HS-5 (cell line): ENCODE measurements around the gene TMC5.
A peak's percentile ranks its signal among the peaks of the same experiment; 100 is the strongest.
"Not testable (repeated sequence)": the region's sequence is repeated elsewhere in the genome, so short reads cannot be mapped to it uniquely, and the experiment has no call there.

Experiments used
- DNase-seq: peaks from one replicate; pipeline ENCODE4 v3.0.0-alpha.2; 2012; ENCODE audit warnings: low read depth

TMC5 gene

DNA sequence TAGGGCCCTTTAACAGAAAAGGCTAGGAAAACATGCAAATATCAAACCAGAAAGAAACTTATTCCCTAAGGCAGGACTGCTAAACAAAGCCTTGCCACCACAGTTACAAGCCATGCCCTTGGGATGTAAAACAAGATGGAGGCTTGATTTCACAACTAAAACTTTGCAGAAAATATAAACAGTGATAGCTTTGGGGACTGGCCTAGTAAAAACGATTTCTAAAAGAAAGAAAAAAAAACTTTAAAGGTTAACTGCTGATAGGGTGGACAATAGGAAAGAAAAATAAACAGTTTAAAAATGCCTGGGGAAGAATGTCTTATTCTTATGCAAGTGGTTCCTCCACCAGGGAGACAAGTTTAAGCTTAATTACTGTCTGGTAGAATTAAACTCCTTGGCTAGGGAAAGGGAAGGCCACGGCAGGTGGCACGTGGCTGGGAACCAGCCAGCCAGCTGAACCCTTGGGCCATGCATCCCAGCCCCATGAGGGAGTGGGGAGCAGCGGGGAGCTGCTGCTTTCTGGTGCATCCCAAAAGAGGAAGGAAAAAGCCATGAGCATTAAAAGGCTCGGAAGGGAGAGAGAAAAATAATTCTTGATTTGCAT, 10.7 kb upstream of the TMC5 start:
- DNase-seq, result no peak

- no peak for DNase-seq
Measured at GRCh38 chr16:19410435-19411171, 7.1 kb upstream of the TMC5 start.

- DNase-seq, result no peak
Measured at GRCh38 chr16:19411298-19411697, 6.4 kb upstream of the TMC5 start.

GRCh38 chr16:19412055-19412454, 5.6 kb upstream of the TMC5 start:
- DNase-seq, result not testable (repeated sequence)

DNA sequence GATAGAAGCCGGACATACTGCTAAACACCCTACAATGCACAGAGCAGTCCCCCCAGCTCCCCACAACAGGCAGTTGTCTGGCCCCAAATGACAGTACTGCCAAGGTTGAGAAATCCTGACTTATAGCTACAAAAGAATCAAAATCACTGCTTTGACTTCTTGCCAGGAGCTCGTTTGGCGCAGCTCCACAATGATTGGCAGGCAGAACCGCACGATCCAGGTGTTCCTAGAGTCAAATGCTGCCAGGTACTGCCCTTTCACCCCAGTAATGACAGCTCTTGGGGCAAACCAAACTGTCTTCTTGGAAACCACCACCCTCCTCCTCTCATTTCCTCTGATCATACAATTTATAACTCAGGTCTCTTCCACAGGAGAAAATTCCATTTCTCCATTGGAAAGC, 2.2 kb upstream of the TMC5 start:
- no peak for DNase-seq

GRCh38 chr16:19415918-19416317, 1.8 kb upstream of the TMC5 start:
- DNase-seq, result no peak

DNA sequence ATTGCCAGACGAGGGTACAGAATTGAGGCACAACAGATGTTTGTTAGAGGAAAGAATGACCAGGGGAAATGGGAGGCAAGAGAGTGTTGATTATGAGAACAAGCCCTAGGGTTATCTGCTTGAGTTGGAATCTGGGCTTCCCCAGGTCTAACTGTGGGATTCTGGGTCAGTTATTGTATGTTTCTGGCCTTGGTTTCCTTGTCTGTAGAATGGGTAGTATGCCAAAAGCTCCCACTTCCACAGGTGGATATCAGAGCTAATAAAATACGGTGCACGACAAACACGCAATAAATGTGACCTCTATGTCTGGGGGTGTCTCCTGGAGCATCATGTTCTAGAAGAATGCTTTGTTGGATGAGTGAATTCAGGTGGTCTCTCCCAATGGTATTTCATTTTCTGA, 517 bp downstream of the TMC5 start:
- no peak for DNase-seq

- DNase-seq, result peak; percentile 25
Measured at GRCh38 chr16:19419698-19420075, 2.0 kb downstream of the TMC5 start.

GRCh38 chr16:19424478-19424877, 6.8 kb downstream of the TMC5 start:
- no peak for DNase-seq

GRCh38 chr16:19430345-19430744, 12.7 kb downstream of the TMC5 start:
- DNase-seq, result no peak

DNA sequence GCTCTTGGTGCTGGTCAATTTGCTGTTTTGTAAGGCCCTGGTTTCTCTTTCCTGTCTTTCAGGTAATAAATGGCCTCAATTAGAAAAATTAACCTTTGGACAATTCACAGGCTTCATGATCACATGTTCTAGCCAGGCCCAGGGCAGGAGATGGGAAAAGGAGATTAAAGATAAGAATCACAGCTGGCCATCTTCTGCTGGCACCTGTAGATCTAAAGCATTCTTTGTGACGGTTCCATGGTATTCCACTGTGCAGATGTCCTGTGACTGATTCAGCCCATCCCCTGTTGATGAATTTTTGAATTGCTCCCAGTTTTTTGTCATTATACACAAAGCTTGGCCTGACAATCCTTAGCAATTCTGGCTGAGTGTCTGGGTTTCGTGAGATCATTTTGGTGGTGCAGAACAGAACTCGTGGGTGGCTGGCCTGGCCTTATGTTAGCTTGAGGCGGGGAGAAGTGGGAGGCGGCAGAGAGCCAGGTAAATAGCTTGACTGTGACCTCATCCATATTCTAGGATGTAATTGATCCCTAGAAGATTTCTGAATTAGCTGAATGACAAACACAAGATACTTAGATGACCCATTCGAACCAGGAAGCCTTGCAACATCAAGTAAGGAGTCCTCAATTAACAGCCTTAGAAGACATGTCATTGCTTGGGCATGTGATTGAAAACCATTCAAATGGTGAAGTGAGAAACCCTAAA, 14.1 kb downstream of the TMC5 start:
- DNase-seq, result no peak

DNA sequence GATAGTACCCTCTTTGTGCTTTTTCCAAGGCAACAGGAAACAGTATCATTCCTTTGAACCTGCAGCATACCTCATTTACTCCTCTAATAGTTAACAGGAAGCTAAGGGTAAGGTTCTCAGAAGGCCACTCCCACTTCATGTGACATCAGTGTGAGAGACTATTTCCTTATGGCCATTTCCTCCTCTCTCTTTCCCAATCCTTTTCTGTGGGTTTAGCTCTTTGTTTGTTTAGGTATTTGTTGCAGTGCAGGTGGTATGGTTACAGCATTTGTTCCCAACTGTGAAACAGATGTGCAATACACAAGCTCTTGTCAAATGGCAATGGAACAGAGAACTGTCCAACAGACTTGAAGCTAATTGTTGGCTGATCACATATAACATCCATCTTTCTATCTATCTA, 14.7 kb downstream of the TMC5 start:
- no peak for DNase-seq

- no peak for DNase-seq
Measured at GRCh38 chr16:19434584-19434983, 16.9 kb downstream of the TMC5 start.

DNA sequence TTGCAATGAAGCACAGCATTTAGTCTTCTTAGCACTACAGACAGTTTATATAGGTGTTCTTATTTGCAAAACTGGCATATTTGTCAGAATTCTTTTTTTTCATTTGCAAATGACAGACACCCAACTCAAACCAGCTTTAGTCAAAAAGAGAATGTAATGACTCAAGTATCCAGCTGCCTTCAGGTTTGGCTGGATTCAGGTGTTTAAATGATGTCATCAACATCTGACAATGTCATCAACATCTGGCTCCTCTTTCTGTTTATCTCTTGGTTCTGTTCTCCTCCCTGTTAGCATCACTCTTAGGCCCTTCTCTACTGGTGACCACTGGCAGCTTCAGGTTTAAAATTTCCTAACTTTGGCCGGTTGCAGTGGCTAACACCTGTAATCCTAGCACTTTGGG, 18.9 kb downstream of the TMC5 start:
- no peak for DNase-seq

DNA sequence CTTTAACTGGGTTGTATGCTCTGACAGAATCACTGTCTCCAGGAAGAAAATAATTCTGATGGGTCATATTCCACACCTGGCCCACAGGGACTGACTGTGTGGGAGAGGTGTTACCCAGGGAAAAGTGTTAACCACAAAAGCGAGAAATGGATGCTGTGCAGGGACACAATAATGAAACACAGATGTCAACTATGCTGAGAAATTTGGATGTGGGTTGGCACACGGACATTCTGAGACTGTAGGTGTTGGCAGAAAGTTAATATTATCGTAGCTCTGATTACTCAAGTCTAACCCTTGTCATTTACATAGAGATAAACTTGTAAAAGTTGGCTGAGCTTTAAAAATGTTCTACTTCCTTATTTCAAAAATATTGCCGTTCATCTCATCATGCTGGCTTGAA, 19.6 kb downstream of the TMC5 start:
- no peak for DNase-seq

- DNase-seq, result no peak
Measured at GRCh38 chr16:19438739-19439138, 21.1 kb downstream of the TMC5 start.

- DNase-seq, result no peak
Measured at GRCh38 chr16:19439483-19439882, 21.8 kb downstream of the TMC5 start.

DNA sequence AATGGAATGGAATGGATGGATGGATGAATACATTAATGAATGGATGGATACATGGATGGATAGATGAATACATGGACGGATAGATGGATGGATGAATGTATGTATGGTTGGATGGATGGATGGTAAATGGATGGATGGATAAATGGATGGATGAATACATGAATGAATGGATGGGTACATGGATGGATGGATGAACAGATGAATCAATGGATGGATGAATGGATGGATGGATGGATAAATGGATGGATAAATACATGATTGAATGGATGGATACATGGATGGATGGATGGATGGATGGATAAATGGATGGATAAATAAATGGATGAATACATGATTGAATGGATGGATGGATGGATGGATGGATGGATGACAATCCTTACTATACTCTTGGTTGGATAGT, 26.0 kb downstream of the TMC5 start:
- DNase-seq, result no peak

- DNase-seq, result no peak
Measured at GRCh38 chr16:19446300-19446846, 28.7 kb downstream of the TMC5 start.

DNA sequence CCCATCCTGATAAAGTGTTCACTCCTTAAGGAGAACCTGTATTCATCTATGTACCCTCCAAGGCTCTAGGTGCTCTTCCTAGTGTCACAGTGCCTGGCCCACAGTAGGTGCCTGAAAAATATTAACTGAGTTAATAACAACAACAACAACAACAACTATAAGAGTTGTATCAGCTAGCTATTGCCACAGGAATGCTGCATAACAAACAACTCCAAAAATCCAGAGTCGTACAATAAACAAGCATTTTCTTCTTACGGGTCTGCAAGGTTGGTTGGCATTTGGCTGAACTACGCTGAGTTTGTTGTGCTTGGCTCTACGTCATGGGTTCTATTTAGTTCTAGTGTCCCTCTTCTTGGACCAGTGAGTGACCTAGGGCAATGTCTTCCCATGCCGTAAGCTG, 29.2 kb downstream of the TMC5 start:
- DNase-seq, result no peak

- no peak for DNase-seq
Measured at GRCh38 chr16:19450186-19450585, 32.5 kb downstream of the TMC5 start.

GRCh38 chr16:19458722-19459379, 41.2 kb downstream of the TMC5 start:
- DNase-seq, result no peak

- no peak for DNase-seq
Measured at GRCh38 chr16:19460397-19460796, 42.7 kb downstream of the TMC5 start.
